OCI-LY7 (cell line): ENCODE results near the gene IFI6. TPM values are rescaled to one million over a fixed set of nuclear protein-coding genes. Genes with fewer than 3 reads are reported as not detected.

ENCODE experiments used
- BruUV-seq: library from RNA; stranded (reverse); fragments of 400-500 nt; replicated peaks from 2 replicates; lab custom pipeline; 2021; lab: Mats Ljungman, UMichigan
- CTCF ChIA-PET: fragments of 300-600 bp; sonication (Branson Sonifier 250); formaldehyde crosslinking; loops from one replicate; lab custom pipeline; 2022; ENCODE audit warnings: antibody characterized with exemption; ENCODE audit not compliant: unreplicated experiment; lab: Charles Lee
- POLR2A ChIA-PET: fragments of 300-600 bp; sonication (Branson Sonifier 250); formaldehyde crosslinking; loops from one replicate; lab custom pipeline; 2022; ENCODE audit warnings: antibody characterized with exemption; lab: Charles Lee
- DNase-seq: peaks from one replicate; pipeline ENCODE4 v3.0.0-alpha.2; 2015; ENCODE audit warnings: low spot score
- H2AFZ ChIP-seq: fragments of 200-600 bp; sonication (generic), shearing (Covaris generic); 2 replicates; pipeline ENCODE4 v1.6.1; 2014; ENCODE audit warnings: mild to moderate bottlenecking, antibody characterized with exemption, low read length, moderate library complexity
- H3K27ac ChIP-seq: fragments of 200-600 bp; sonication (generic); 2 replicates; pipeline ENCODE4 v1.5.1; 2014; ENCODE audit warnings: mixed run types, low read depth, mild to moderate bottlenecking, moderate library complexity, low read length, inconsistent platforms; ENCODE audit not compliant: poor library complexity, severe bottlenecking
- H3K36me3 ChIP-seq: fragments of 200-600 bp; sonication (generic); 2 replicates; pipeline ENCODE4 v1.6.1; 2014; ENCODE audit warnings: mild to moderate bottlenecking, antibody characterized with exemption, low read length, moderate library complexity, mixed read lengths; ENCODE audit not compliant: insufficient read depth
- H3K4me1 ChIP-seq: fragments of 200-600 bp; sonication (generic); 2 replicates; pipeline ENCODE4 v1.5.1; 2014; ENCODE audit warnings: mild to moderate bottlenecking, low read length; ENCODE audit not compliant: insufficient read depth, poor library complexity, severe bottlenecking
- H3K4me2 ChIP-seq: fragments of 200-600 bp; sonication (generic); 2 replicates; pipeline ENCODE4 v1.6.1; 2014; ENCODE audit warnings: mild to moderate bottlenecking, low read length
- H3K4me3 ChIP-seq: fragments of 200-600 bp; sonication (generic); 2 replicates; pipeline ENCODE4 v1.5.1; 2014; ENCODE audit warnings: mild to moderate bottlenecking, low read depth, low read length; ENCODE audit not compliant: poor library complexity, severe bottlenecking
- H3K79me2 ChIP-seq: fragments of 200-600 bp; sonication (generic); 2 replicates; pipeline ENCODE4 v1.6.1; 2016; ENCODE audit warnings: low read depth, mild to moderate bottlenecking, low read length, moderate library complexity, mixed read lengths; ENCODE audit not compliant: insufficient read depth
- H3K9me2 ChIP-seq: fragments of 200-600 bp; sonication (generic); 2 replicates; pipeline ENCODE4 v1.6.1; 2016; ENCODE audit warnings: mild to moderate bottlenecking, low read length, mixed read lengths; ENCODE audit not compliant: insufficient read depth
- H3K9me3 ChIP-seq: fragments of 200-600 bp; sonication (generic); 2 replicates; pipeline ENCODE4 v1.6.1; 2014; ENCODE audit warnings: mild to moderate bottlenecking, mixed run types, low read length, mixed read lengths
- H4K20me1 ChIP-seq: fragments of 200-600 bp; sonication (generic); 2 replicates; pipeline ENCODE4 v1.6.1; 2014; ENCODE audit warnings: mild to moderate bottlenecking, antibody characterized with exemption, low read length, moderate library complexity, mixed read lengths; ENCODE audit not compliant: insufficient read depth
- CTCF ChIP-seq: fragments of 200-600 bp; sonication (generic); conservative IDR thresholded peaks from 2 replicates; pipeline ENCODE4 v1.5.1; 2014; ENCODE audit warnings: mild to moderate bottlenecking, antibody characterized with exemption, low read length, moderate library complexity, mixed read lengths
- EZH2phosphoT487 ChIP-seq: fragments of 200-600 bp; sonication (generic); IDR thresholded peaks from 2 replicates; pipeline ENCODE4 v1.6.1; 2018; ENCODE audit warnings: low read depth, borderline replicate concordance, mild to moderate bottlenecking, mixed run types, antibody characterized with exemption, low read length, moderate library complexity, mixed read lengths
- intact Hi-C: fragments of 100-400 bp; cut with micrococcal nuclease; formaldehyde crosslinking; loops from one replicate; pipeline ENCODE4 v1.10.0; 2022; ENCODE audit not compliant: unreplicated experiment
- total RNA-seq, 2 experiments: library from RNA; depleted of rRNA in 1 of 2; stranded (reverse); fragments of >200 nt in 1 of 2; shearing (Covaris generic) in 1 of 2; gene quantifications; 2 replicates each; pipeline ENCODE4 v1.2.3, GENCODE V29; 2014 to 2022

The IFI6 gene
- total RNA-seq, 2 experiments from 2014 or later: 6.0 to 7.7 TPM

GRCh38 chr1:27689423-27690173 is 17.6 kb upstream of the IFI6 start:
- H3K27ac ChIP-seq: no peak overlapping the region

GRCh38 chr1:27687906-27688305 is 15.9 kb upstream of the IFI6 start:
- H3K79me2 ChIP-seq: no peaks in the 10 kb centered on the region
- H3K4me3 ChIP-seq: no peak overlapping the region
- H3K4me1 ChIP-seq: no peaks in the 10 kb centered on the region
- TF ChIP-seq EZH2phosphoT487 (no peak), CTCF (no peak)
- H3K36me3 ChIP-seq: no peaks in the 10 kb centered on the region
- peaks cover 18% of the 10 kb centered on the region; the same call in 1 of the 2 replicates for H3K9me3 ChIP-seq
- POLR2A ChIA-PET: interaction anchor here (0.6 kb wide), 1 partner anchor 8 kb away, joined by 3 read pairs; no protein-coding TSS in a partner anchor
- intact Hi-C loops: no loop called here
- H2AFZ ChIP-seq: no peak overlapping the region
- no peaks in the 10 kb centered on the region; the same call in 1 of the 2 replicates for H3K9me2 ChIP-seq
- H3K4me2 ChIP-seq: no peak overlapping the region
- no peaks in the 10 kb centered on the region for H4K20me1 ChIP-seq
- CTCF ChIA-PET: no interaction called here
- no peak overlapping the region for H3K27ac ChIP-seq
- no peak for DNase-seq
- BruUV-seq: no TSS peak

More at GRCh38 chr1:27689423-27690173, 17.6 kb upstream of the IFI6 start:
- Histone ChIP-seq H4K20me1 (no peaks in the 10 kb centered on the region), H3K4me3 (no peak overlapping the region), H3K9me2 (no peaks in the 10 kb centered on the region; the same call in 1 of the 2 replicates), H3K4me1 (no peaks in the 10 kb centered on the region), H3K36me3 (no peaks in the 10 kb centered on the region), H3K4me2 (no peak overlapping the region), H3K79me2 (no peaks in the 10 kb centered on the region), H3K9me3 (peaks cover 22% of the 10 kb centered on the region; the same call in 1 of the 2 replicates), H2AFZ (no peak overlapping the region)
- intact Hi-C loops: no loop called here
- no peak for DNase-seq
- ChIA-PET CTCF (no interaction called here), POLR2A (interaction anchor here (0.6 kb wide), 1 partner anchor 577 kb away, joined by 5 read pairs; no protein-coding TSS in a partner anchor)
- BruUV-seq: no TSS peak
- TF ChIP-seq EZH2phosphoT487 (no peak), CTCF (no peak)
